GM12878 (cell line): Measurements from ENCODE around the gene CD34. TPM values are rescaled to one million over a fixed set of nuclear protein-coding genes. Genes with fewer than 3 reads are reported as not detected.

ENCODE experiments used
- ATAC-seq: fragments of 200-7000 bp; cut with Tn5 transposase; 3 replicates; pipeline ENCODE4 v1.9.1; 2020; ENCODE audit warnings: mild to moderate bottlenecking, moderate library complexity
- BruUV-seq: library from RNA; stranded (reverse); fragments of 400-500 nt; replicated peaks from 2 replicates; lab custom pipeline; 2021; lab: Mats Ljungman, UMichigan
- CTCF ChIA-PET: fragments of 300-600 bp; sonication (Branson Sonifier 250); formaldehyde crosslinking; extraction: SDS; loops from one replicate; lab custom pipeline; 2021; ENCODE audit warnings: inconsistent platforms; lab: Yijun Ruan, JAX
- POLR2A ChIA-PET: fragments of 350-600 bp; formaldehyde crosslinking; extraction: SDS; loops from one replicate; lab custom pipeline; 2021; ENCODE audit warnings: inconsistent platforms; lab: Charles Lee
- RAD21 ChIA-PET: fragments of 300-600 bp; sonication (Branson Sonifier 250); formaldehyde crosslinking; loops from one replicate; lab custom pipeline; 2023; ENCODE audit warnings: antibody characterized with exemption; ENCODE audit not compliant: unreplicated experiment; lab: Charles Lee
- SMC1A ChIA-PET: fragments of 300-600 bp; sonication (Branson Sonifier 250); formaldehyde crosslinking; loops from one replicate; lab custom pipeline; 2023; ENCODE audit not compliant: unreplicated experiment, uncharacterized antibody; lab: Charles Lee
- DNase-seq: peaks from one replicate; pipeline ENCODE4 v3.0.0-alpha.2; 2011; ENCODE audit warnings: low read depth, low spot score
- FAIRE-seq: peaks from 3 replicates; lab custom pipeline; 2011; peaks lifted over from hg19 to GRCh38; lab: Jason Lieb, UNC
- H2AFZ ChIP-seq: 2 replicates; pipeline ENCODE4 v1.6.0; 2011; ENCODE audit warnings: low read depth, low read length, control low read depth; ENCODE audit not compliant: control insufficient read depth
- H3K27ac ChIP-seq: 2 replicates; pipeline ENCODE4 v1.5.1; 2011; ENCODE audit warnings: control low read depth; ENCODE audit not compliant: control insufficient read depth, insufficient read depth
- H3K27me3 ChIP-seq, 2 experiments: replicated peaks in 1 of 2; 2 replicates each; pipeline versions ENCODE4 v1.6.0 to v1.6.1; 2011; ENCODE audit warnings: low read length in 1 of 2; ENCODE audit not compliant: control insufficient read depth in 2 of 2, insufficient read depth in 2 of 2
- H3K36me3 ChIP-seq, 2 experiments: 2 replicates each; pipeline ENCODE4 v1.5.1; 2011; ENCODE audit warnings: low read length in 1 of 2; ENCODE audit not compliant: control insufficient read depth in 2 of 2, insufficient read depth in 2 of 2
- H3K4me1 ChIP-seq: 2 replicates; pipeline ENCODE4 v1.6.1; 2011; ENCODE audit warnings: mild to moderate bottlenecking, low read length, moderate library complexity, mixed read lengths; ENCODE audit not compliant: control insufficient read depth, insufficient read depth
- H3K4me2 ChIP-seq: 2 replicates; pipeline ENCODE4 v1.6.0; 2011; ENCODE audit warnings: control low read depth; ENCODE audit not compliant: control insufficient read depth, insufficient read depth
- H3K4me3 ChIP-seq: fragments of 200-600 bp; sonication (generic); 2 replicates; pipeline ENCODE4 v1.5.1; 2016
- H3K79me2 ChIP-seq: 2 replicates; pipeline ENCODE4 v1.6.0; 2011; ENCODE audit warnings: low read length; ENCODE audit not compliant: control insufficient read depth, insufficient read depth
- H3K9ac ChIP-seq: 2 replicates; pipeline ENCODE4 v1.8.0; 2011; ENCODE audit warnings: low read length, control low read depth, mixed read lengths; ENCODE audit not compliant: control insufficient read depth, insufficient read depth
- H3K9me3 ChIP-seq: replicated peaks from 3 replicates; pipeline ENCODE4 v1.5.1; 2011; ENCODE audit warnings: mild to moderate bottlenecking, low read length; ENCODE audit not compliant: control insufficient read depth, insufficient read depth
- H4K20me1 ChIP-seq: 2 replicates; pipeline ENCODE4 v1.6.0; 2011; ENCODE audit not compliant: control insufficient read depth, insufficient read depth
- EZH2 ChIP-seq: IDR thresholded peaks from 2 replicates; pipeline ENCODE4 v1.6.1; 2012; ENCODE audit warnings: low read depth, mild to moderate bottlenecking, control low read depth, inconsistent platforms, low read length, borderline replicate concordance; ENCODE audit not compliant: control insufficient read depth
- NFYB ChIP-seq: IDR thresholded peaks from 2 replicates; pipeline ENCODE4 v1.6.1; 2011; ENCODE audit warnings: low read depth, mild to moderate bottlenecking, low read length, improper control_type of control experiment, moderate library complexity; ENCODE audit not compliant: insufficient read depth
- PAX5 ChIP-seq: IDR thresholded peaks from 2 replicates; pipeline ENCODE4 v1.6.1; 2011; ENCODE audit warnings: low read depth, low read length, borderline replicate concordance
- RUNX3 ChIP-seq: IDR thresholded peaks from 2 replicates; pipeline ENCODE4 v1.6.1; 2012; ENCODE audit warnings: low read length, inconsistent platforms
- SIX5 ChIP-seq: IDR thresholded peaks from 2 replicates; pipeline ENCODE4 v1.6.1; 2011; ENCODE audit warnings: mild to moderate bottlenecking, low read depth, low read length, moderate library complexity; ENCODE audit not compliant: severe bottlenecking
- SMC3 ChIP-seq: IDR thresholded peaks from 2 replicates; pipeline ENCODE4 v1.6.1; 2011; ENCODE audit warnings: low read length, improper control_type of control experiment, borderline replicate concordance
- SPI1 ChIP-seq: IDR thresholded peaks from 2 replicates; pipeline ENCODE4 v1.6.1; 2011; ENCODE audit warnings: low read depth, mild to moderate bottlenecking, low read length, moderate library complexity, borderline replicate concordance; ENCODE audit not compliant: insufficient read depth
- TCF12 ChIP-seq: IDR thresholded peaks from 2 replicates; pipeline ENCODE4 v1.6.1; 2011; ENCODE audit warnings: low read depth, mild to moderate bottlenecking, low read length
- ZZZ3 ChIP-seq: IDR thresholded peaks from 2 replicates; pipeline ENCODE4 v1.6.1; 2011; ENCODE audit warnings: low read depth; ENCODE audit not compliant: control insufficient read depth, insufficient read length
- WGBS: methylation state at CpG from one replicate; pipeline ENCODE4 v1.1.6; 2016; ENCODE audit warnings: low lambda C conversion rate; ENCODE audit not compliant: insufficient replicate concordance, insufficient coverage; ENCODE audit errors: missing lambda C conversion rate; 5-methylcytosine and 5-hydroxymethylcytosine counted together
- in situ Hi-C: fragments of 300-500 bp; cut with MboI; formaldehyde crosslinking; loops from 9 replicates; pipeline ENCODE4 v1.14.3; 2018; ENCODE audit warnings: mixed read lengths
- intact Hi-C: fragments of 100-400 bp; cut with micrococcal nuclease; formaldehyde crosslinking; loops from one replicate; pipeline ENCODE4 v1.14.2; 2022; ENCODE audit not compliant: unreplicated experiment
- polyA plus RNA-seq, 11 experiments: library from polyadenylated mRNA; depleted of rRNA in 4 of 11; unstranded in 6 of 11; stranded (reverse) in 5 of 11; fragments of >200 nt; fragmentation: Nextera tagmentation in 4 of 11; fragmentation: Illumina TruSeq in 1 of 11; extraction: Ambion mirVana in 4 of 11; extraction: Trizol in 1 of 11; gene quantifications; 1 replicate in 1 of 11; 2 replicates in 10 of 11; pipeline versions ENCODE4 v1.2.1 to v1.2.3, GENCODE V29; 2011 to 2016; ENCODE audit warnings: inconsistent platforms in 2 of 11, missing spikeins in 2 of 11, low read depth in 1 of 11
- total RNA-seq, 4 experiments: library from RNA; depleted of rRNA in 3 of 4; stranded (reverse); fragments of >200 nt in 3 of 4; fragmentation: Illumina TruSeq in 1 of 4; extraction: Trizol in 1 of 4; gene quantifications; 2 replicates each; pipeline versions ENCODE4 v1.2.1 to v1.2.3, GENCODE V29; 2013 to 2021
- TF ChIP-seq, protein P1 (sequence below): IDR thresholded peaks from 2 replicates; pipeline ENCODE4 v1.6.1; 2011; ENCODE audit warnings: low read depth, low read length, improper control_type of control experiment, borderline replicate concordance
- TF ChIP-seq, protein P2 (sequence below): fragments of 450-650 bp; formaldehyde crosslinking; IDR thresholded peaks from 2 replicates; pipeline ENCODE4 v1.4.0; 2022; ENCODE audit warnings: mild to moderate bottlenecking, moderate library complexity
- TF ChIP-seq, protein P3 (sequence below): fragments of 450-650 bp; IDR thresholded peaks from 2 replicates; pipeline ENCODE4 v1.6.1; 2017; ENCODE audit warnings: low read depth, mild to moderate bottlenecking, moderate library complexity

CD34 gene
- total and polyA plus RNA-seq, 10 of the 15 experiments (the other 5 are each of a cell fraction or from before 2014, with no cell fraction given), result under 0.01 to 0.08 (median 0.02) TPM; not detected in 6

GRCh38 chr1:207904391-207904790 lies 6.5 kb downstream of the CD34 start (continued):
- no peak for TF ChIP-seq TCF12
- TF ChIP-seq, all 136 proteins: peak for 0

- Histone ChIP-seq H4K20me1 (no peaks in the 10 kb centered on the region; the same call in 1 of the 2 replicates), H3K4me1 (no peaks in the 10 kb centered on the region), H3K27ac (no peak overlapping the region), H3K36me3 (no peaks in the 10 kb centered on the region), H3K4me3 (no peak overlapping the region), H3K79me2 (no peaks in the 10 kb centered on the region), H3K9ac (no peak overlapping the region), H3K9me3 (no peaks in the 10 kb centered on the region), H2AFZ (no peak overlapping the region), H3K4me2 (no peak overlapping the region), H3K27me3 (peaks cover 2 to 4% of the 10 kb centered on the region in 2 experiments; a peak in 2 of 4 replicates)
- ChIA-PET RAD21 (interaction anchor here (2.4 kb wide), 1 partner anchor 59 kb away, joined by 7 read pairs; no protein-coding TSS in a partner anchor), SMC1A (interaction anchor here (0.8 to 1.7 kb wide), 4 partner anchors 10 to 59 kb away, joined by 3 to 5 read pairs (median 4); no protein-coding TSS in a partner anchor), CTCF (interaction anchor here (0.7 to 1.4 kb wide), 4 partner anchors 9 to 59 kb away, joined by 3 to 6 read pairs (median 6); no protein-coding TSS in a partner anchor), POLR2A (no interaction called here)
- 24% methylated on average over 3 of the region's 3 CpGs for WGBS
- intact Hi-C loops, result no loop called here
- FAIRE-seq (no peak), ATAC-seq (no peak), DNase-seq (no peak)
- in situ Hi-C loops, result no loop called here
- no peak for TF ChIP-seq SMC3
- TF ChIP-seq SIX5, result no peak
- TF ChIP-seq RUNX3, result no peak
- TF ChIP-seq, protein P1, sequence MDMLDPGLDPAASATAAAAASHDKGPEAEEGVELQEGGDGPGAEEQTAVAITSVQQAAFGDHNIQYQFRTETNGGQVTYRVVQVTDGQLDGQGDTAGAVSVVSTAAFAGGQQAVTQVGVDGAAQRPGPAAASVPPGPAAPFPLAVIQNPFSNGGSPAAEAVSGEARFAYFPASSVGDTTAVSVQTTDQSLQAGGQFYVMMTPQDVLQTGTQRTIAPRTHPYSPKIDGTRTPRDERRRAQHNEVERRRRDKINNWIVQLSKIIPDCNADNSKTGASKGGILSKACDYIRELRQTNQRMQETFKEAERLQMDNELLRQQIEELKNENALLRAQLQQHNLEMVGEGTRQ, result no peak
- TF ChIP-seq ZZZ3, result no peak
- TF ChIP-seq, protein P2, sequence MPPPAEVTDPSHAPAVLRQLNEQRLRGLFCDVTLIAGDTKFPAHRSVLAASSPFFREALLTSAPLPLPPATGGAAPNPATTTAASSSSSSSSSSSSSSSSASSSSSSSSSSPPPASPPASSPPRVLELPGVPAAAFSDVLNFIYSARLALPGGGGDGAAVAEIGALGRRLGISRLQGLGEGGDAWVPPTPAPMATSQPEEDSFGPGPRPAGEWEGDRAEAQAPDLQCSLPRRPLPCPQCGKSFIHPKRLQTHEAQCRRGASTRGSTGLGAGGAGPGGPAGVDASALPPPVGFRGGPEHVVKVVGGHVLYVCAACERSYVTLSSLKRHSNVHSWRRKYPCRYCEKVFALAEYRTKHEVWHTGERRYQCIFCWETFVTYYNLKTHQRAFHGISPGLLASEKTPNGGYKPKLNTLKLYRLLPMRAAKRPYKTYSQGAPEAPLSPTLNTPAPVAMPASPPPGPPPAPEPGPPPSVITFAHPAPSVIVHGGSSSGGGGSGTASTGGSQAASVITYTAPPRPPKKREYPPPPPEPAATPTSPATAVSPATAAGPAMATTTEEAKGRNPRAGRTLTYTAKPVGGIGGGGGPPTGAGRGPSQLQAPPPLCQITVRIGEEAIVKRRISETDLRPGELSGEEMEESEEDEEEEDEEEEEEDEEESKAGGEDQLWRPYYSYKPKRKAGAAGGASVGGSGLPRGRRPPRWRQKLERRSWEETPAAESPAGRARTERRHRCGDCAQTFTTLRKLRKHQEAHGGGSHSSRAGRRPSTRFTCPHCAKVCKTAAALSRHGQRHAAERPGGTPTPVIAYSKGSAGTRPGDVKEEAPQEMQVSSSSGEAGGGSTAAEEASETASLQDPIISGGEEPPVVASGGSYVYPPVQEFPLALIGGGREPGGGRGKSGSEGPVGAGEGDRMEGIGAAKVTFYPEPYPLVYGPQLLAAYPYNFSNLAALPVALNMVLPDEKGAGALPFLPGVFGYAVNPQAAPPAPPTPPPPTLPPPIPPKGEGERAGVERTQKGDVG (CRISPR knock-in tag), result no peak
- no peak for TF ChIP-seq NFYB
- no peak for TF ChIP-seq SPI1
- no peak for TF ChIP-seq EZH2
- TF ChIP-seq, protein P3, sequence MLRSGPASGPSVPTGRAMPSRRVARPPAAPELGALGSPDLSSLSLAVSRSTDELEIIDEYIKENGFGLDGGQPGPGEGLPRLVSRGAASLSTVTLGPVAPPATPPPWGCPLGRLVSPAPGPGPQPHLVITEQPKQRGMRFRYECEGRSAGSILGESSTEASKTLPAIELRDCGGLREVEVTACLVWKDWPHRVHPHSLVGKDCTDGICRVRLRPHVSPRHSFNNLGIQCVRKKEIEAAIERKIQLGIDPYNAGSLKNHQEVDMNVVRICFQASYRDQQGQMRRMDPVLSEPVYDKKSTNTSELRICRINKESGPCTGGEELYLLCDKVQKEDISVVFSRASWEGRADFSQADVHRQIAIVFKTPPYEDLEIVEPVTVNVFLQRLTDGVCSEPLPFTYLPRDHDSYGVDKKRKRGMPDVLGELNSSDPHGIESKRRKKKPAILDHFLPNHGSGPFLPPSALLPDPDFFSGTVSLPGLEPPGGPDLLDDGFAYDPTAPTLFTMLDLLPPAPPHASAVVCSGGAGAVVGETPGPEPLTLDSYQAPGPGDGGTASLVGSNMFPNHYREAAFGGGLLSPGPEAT, result no peak
- no peak for TF ChIP-seq PAX5
- BruUV-seq, result no TSS peak
These were observed 7.2 kb downstream of the CD34 start for GRCh38 chr1:207903767-207904166.
